B cell (primary cell): ENCODE results near the gene ARMC12.

Experiments
- EZH2 ChIP-seq: IDR thresholded peaks from 2 replicates; pipeline ENCODE4 v1.6.1; 2012; ENCODE audit warnings: borderline replicate concordance, low read depth, mild to moderate bottlenecking, moderate library complexity, low read length; ENCODE audit not compliant: insufficient read depth, poor library complexity, severe bottlenecking
- TF ChIP-seq, protein P1 (sequence below): fragments of 200-600 bp; IDR thresholded peaks from one replicate; pipeline ENCODE4 v1.8.0; 2022; ENCODE audit warnings: antibody characterized with exemption, mild to moderate bottlenecking

DNA sequence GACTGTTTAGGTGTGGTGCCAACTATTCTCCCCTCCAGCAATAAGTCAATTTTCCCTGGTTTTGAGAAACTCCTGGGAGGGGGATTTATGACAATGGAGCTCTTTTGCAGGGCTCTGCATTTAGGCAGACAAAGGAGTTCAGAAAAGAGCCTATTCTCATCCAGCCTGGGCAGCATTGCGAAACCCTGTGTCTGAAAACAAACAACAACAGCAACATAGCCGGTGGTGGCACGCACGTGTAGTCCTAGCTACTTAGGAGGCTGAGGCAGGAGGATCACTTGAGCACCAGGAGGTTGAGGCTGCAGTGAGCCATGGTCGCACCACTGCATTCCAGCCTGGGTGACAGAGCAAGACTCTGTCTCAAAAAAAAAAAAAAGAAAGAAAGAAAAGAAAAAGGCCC lies 53.9 kb downstream of the ARMC12 start:
- TF ChIP-seq, protein P1, sequence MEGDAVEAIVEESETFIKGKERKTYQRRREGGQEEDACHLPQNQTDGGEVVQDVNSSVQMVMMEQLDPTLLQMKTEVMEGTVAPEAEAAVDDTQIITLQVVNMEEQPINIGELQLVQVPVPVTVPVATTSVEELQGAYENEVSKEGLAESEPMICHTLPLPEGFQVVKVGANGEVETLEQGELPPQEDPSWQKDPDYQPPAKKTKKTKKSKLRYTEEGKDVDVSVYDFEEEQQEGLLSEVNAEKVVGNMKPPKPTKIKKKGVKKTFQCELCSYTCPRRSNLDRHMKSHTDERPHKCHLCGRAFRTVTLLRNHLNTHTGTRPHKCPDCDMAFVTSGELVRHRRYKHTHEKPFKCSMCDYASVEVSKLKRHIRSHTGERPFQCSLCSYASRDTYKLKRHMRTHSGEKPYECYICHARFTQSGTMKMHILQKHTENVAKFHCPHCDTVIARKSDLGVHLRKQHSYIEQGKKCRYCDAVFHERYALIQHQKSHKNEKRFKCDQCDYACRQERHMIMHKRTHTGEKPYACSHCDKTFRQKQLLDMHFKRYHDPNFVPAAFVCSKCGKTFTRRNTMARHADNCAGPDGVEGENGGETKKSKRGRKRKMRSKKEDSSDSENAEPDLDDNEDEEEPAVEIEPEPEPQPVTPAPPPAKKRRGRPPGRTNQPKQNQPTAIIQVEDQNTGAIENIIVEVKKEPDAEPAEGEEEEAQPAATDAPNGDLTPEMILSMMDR, result no peak
- TF ChIP-seq EZH2, result no peak
